Memory B cell (primary cell): ENCODE data around the gene KNL1.

Source experiments
- ATAC-seq: fragments of 150-1000 bp; cut with Tn5 transposase; 2 replicates; pipeline ENCODE4 v1.10.0; 2021; ENCODE audit warnings: low read depth, mild to moderate bottlenecking, moderate library complexity
- DNase-seq, 2 donors: peaks; one replicate each; pipeline ENCODE4 v3.0.0; 2022; ENCODE audit warnings: low spot score in 2 of 2
- H3K27ac Mint-ChIP-seq: one replicate; pipeline ENCODE4 v1.8.0; 2022; ENCODE audit warnings: mild to moderate bottlenecking, moderate library complexity, mixed read lengths
- H3K27me3 Mint-ChIP-seq: one replicate; pipeline ENCODE4 v1.8.0; 2022; ENCODE audit warnings: mixed read lengths
- H3K36me3 Mint-ChIP-seq: one replicate; pipeline ENCODE4 v1.8.0; 2022; ENCODE audit warnings: mild to moderate bottlenecking, mixed read lengths
- H3K4me1 Mint-ChIP-seq: one replicate; pipeline ENCODE4 v1.8.0; 2022; ENCODE audit warnings: mixed read lengths
- H3K4me3 Mint-ChIP-seq: one replicate; pipeline ENCODE4 v1.8.0; 2022; ENCODE audit warnings: mild to moderate bottlenecking, moderate library complexity, mixed read lengths
- H3K9me3 Mint-ChIP-seq: one replicate; pipeline ENCODE4 v1.8.0; 2022; ENCODE audit warnings: mixed read lengths

KNL1 gene, protein sequence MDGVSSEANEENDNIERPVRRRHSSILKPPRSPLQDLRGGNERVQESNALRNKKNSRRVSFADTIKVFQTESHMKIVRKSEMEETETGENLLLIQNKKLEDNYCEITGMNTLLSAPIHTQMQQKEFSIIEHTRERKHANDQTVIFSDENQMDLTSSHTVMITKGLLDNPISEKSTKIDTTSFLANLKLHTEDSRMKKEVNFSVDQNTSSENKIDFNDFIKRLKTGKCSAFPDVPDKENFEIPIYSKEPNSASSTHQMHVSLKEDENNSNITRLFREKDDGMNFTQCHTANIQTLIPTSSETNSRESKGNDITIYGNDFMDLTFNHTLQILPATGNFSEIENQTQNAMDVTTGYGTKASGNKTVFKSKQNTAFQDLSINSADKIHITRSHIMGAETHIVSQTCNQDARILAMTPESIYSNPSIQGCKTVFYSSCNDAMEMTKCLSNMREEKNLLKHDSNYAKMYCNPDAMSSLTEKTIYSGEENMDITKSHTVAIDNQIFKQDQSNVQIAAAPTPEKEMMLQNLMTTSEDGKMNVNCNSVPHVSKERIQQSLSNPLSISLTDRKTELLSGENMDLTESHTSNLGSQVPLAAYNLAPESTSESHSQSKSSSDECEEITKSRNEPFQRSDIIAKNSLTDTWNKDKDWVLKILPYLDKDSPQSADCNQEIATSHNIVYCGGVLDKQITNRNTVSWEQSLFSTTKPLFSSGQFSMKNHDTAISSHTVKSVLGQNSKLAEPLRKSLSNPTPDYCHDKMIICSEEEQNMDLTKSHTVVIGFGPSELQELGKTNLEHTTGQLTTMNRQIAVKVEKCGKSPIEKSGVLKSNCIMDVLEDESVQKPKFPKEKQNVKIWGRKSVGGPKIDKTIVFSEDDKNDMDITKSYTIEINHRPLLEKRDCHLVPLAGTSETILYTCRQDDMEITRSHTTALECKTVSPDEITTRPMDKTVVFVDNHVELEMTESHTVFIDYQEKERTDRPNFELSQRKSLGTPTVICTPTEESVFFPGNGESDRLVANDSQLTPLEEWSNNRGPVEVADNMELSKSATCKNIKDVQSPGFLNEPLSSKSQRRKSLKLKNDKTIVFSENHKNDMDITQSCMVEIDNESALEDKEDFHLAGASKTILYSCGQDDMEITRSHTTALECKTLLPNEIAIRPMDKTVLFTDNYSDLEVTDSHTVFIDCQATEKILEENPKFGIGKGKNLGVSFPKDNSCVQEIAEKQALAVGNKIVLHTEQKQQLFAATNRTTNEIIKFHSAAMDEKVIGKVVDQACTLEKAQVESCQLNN (N-terminal part only)

GRCh38 chr15:40593588-40594428 lies at the start of gene KNL1:
Gene KNL1 (plus strand): TSS chr15:40594249. CDS start chr15:40602932, 8,683 bp downstream.
- ATAC-seq (peak; percentile 81), DNase-seq (peak; percentile 86 to 89)
- Mint-ChIP-seq H3K36me3 (no peaks in the 10 kb centered on the region), H3K27me3 (peaks cover 2% of the 10 kb centered on the region), H3K27ac (peak within 1 kb of the TSS; percentile 99), H3K9me3 (no peaks in the 10 kb centered on the region), H3K4me3 (peak within 1 kb of the TSS; percentile 98), H3K4me1 (peaks cover 12% of the 10 kb centered on the region)

DNA sequence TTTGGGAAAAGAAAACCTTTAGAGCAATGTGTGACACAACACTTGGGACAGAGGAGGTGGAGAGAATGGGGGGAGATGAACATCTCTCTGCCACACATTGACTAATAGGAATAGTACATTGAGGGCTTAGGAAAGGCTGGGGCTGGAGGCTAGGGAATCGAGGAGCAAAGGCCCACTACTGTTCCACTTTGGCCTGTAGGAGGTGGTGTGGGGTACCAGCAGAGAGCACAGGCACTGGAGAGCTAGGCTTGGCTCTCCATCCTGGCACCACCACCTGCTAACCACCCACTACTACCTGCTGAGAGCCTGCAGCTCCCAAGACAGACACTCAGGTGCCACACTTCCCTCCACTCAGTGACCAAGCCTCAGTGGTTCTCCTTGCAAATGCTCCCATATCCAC lies 48.6 kb upstream of the KNL1 start:
- H3K27ac Mint-ChIP-seq = peak overlapping the region; percentile 36
- no peak for DNase-seq
- no peaks in the 10 kb centered on the region for H3K9me3 Mint-ChIP-seq
- ATAC-seq = no peak
- peaks cover 46% of the 10 kb centered on the region for H3K4me1 Mint-ChIP-seq
- no peak overlapping the region for H3K4me3 Mint-ChIP-seq
- no peaks in the 10 kb centered on the region for H3K27me3 Mint-ChIP-seq
- H3K36me3 Mint-ChIP-seq = peaks cover 19% of the 10 kb centered on the region

DNA sequence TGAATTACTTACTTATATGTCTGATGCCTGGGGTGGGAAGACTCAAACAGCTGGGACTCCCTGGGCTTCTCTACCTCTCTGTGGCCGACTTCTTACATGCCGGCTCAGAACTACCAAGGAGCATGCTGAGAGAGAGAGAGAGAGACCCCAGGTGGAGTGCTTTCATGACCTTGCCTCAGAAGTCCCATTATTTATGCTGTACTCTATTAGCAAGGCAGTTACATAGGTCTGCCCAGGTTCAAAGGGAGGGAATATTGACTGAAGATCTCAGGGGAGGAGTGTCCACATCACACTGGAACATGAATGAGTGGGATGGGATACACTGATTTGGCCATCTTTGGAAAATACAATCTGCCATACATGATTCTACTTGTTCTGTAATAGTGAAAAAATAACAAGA lies 45.4 kb upstream of the KNL1 start:
- Mint-ChIP-seq H3K27ac (peak overlapping the region; percentile 81), H3K36me3 (peaks cover 21% of the 10 kb centered on the region), H3K27me3 (no peaks in the 10 kb centered on the region), H3K4me3 (no peak overlapping the region), H3K4me1 (peaks cover 56% of the 10 kb centered on the region), H3K9me3 (no peaks in the 10 kb centered on the region)
- DNase-seq (no peak), ATAC-seq (no peak)

DNA sequence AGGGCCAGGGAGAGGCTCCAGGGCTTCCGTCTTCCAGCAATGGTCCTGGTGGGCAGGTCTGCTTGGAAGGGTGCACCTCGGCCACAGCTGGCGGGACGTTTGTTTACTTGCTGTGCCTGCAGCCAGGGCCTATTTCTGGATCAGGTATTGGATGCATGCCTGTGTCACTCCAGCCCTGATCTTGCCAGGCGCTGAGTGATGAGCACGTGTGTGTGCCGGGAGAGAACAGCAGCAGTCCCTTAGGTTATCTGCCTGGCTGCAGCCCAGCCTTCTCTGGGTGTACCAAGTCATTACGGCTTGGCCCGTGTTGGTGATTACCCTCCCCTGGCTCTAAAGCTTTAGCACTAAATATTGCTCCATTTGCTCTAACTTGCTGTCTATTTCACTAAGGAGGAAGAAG lies 44.2 kb upstream of the KNL1 start:
- Mint-ChIP-seq H3K4me3 (peak overlapping the region; percentile 57), H3K9me3 (no peaks in the 10 kb centered on the region), H3K36me3 (peaks cover 24% of the 10 kb centered on the region), H3K4me1 (peaks cover 58% of the 10 kb centered on the region), H3K27ac (peak overlapping the region; percentile 81), H3K27me3 (no peaks in the 10 kb centered on the region)
- ATAC-seq (no peak), DNase-seq (no peak)

GRCh38 chr15:40550341-40551037 lies 43.6 kb upstream of the KNL1 start:
- H3K4me1 Mint-ChIP-seq = peaks cover 57% of the 10 kb centered on the region
- peak overlapping the region; percentile 57 for H3K4me3 Mint-ChIP-seq
- peak overlapping the region; percentile 81 for H3K27ac Mint-ChIP-seq
- ATAC-seq (peak; percentile 98), DNase-seq (peak in 1 of 2 donors; percentile 53)
- H3K27me3 Mint-ChIP-seq = no peaks in the 10 kb centered on the region
- peaks cover 27% of the 10 kb centered on the region for H3K36me3 Mint-ChIP-seq
- H3K9me3 Mint-ChIP-seq = no peaks in the 10 kb centered on the region

DNA sequence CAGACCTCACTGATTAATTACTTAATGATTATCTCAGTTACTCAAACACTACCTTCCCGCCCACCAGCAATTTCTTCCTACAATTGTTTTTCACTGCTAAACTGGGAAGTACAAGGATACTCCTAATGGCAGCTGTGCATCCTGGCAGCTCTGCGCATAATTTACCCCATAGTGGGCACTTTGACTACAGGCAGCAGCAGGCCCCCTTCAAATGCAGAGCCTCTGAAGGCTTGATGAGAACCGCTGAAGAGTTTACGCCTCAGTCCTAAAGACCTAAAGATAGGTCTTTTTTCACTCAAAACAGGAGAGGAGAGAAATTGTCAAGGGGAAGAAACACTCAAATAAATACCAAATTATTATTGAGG lies 39.9 kb upstream of the KNL1 start:
- Mint-ChIP-seq H3K36me3 (peaks cover 20% of the 10 kb centered on the region), H3K4me1 (peaks cover 68% of the 10 kb centered on the region), H3K9me3 (no peaks in the 10 kb centered on the region), H3K4me3 (peak overlapping the region; percentile 93), H3K27me3 (no peaks in the 10 kb centered on the region), H3K27ac (peak overlapping the region; percentile 96)
- DNase-seq = no peak
- no peak for ATAC-seq

DNA sequence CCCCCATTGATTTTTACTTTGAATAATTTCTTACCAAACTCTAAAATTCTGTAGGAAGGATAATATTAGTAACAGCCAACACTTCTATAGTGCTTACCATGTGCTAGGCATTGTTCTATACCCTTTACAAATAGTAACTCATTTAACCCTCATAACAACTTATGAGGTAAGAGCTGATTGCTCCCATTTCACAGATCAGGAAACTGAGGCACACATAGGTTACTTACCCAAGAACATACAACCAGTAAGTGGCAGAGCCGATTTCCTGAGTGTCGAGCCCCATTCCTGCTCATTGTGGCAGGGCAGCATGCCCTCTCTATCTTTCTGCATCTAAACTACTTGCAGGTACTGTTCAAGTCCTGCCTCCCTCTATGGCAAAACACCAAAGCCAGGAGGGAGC lies 38.2 kb upstream of the KNL1 start:
- Mint-ChIP-seq H3K4me1 (peaks cover 65% of the 10 kb centered on the region), H3K9me3 (no peaks in the 10 kb centered on the region), H3K36me3 (peaks cover 26% of the 10 kb centered on the region), H3K27ac (peak overlapping the region; percentile 96), H3K4me3 (no peak overlapping the region), H3K27me3 (no peaks in the 10 kb centered on the region)
- DNase-seq (no peak), ATAC-seq (no peak)

DNA sequence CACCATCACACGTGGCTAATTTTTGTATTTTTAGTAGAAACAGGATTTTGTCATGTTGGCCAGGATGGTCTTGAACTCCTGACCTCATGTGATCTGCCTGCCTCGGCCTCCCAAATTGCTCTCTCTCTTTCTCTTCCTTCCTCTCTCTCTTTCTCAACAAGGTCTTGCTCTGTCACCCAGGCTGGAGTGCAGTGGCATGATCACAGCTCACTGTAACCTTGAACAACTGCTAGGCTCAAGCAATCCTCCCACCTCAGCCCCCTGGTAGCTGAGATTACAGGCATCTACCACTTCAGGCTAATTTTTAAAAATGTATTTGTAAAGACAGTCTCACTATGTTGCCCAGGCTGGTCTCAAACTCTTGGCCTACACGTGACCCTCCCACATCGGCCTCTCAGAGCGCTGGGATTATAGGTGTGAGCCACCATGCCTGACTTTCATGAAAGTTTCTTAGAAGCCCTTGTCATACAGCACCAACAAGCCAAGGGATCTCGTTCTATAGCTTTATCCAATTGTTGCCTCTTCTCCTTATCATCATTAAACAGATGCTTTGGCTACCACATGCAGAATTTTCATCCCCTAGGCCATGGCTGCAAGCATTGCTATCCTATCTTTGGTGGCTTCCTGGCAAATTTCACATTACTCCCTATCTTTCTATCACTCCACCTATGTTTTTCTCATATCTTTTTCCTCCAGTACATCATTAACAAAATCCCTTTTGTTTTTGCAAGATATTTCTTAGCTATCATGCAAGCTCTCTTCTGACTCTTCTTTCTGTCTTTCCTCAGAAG lies 34.9 kb upstream of the KNL1 start:
- H3K4me1 Mint-ChIP-seq = peaks cover 55% of the 10 kb centered on the region
- peaks cover 30% of the 10 kb centered on the region for H3K36me3 Mint-ChIP-seq
- ATAC-seq = no peak

DNA sequence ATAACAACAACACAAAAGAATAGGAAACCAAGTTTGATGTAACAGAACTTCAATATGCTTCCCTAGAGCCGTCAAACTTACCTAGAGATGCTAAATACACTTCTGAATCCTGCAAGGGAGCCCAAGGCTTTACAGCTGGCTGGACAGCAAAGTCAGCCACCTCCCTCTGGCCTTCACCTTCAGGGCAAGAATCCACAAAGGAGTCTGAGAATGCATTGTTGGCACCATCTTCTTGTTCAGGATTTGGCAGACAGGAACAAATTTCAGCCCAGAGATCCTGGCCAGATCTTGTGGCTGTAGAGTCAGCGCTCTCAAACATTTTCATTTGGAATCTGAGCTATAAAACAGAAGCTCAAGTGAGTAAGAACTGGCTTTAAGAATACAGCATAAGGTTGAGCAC lies 31.4 kb upstream of the KNL1 start:
- no peaks in the 10 kb centered on the region for H3K27me3 Mint-ChIP-seq
- no peak overlapping the region for H3K27ac Mint-ChIP-seq
- H3K9me3 Mint-ChIP-seq = no peaks in the 10 kb centered on the region
- ATAC-seq (no peak), DNase-seq (no peak)
- H3K4me1 Mint-ChIP-seq = peaks cover 38% of the 10 kb centered on the region
- H3K4me3 Mint-ChIP-seq = peak overlapping the region; percentile 27
- H3K36me3 Mint-ChIP-seq = peaks cover 20% of the 10 kb centered on the region

More for the DNA sequence above, 34.9 kb upstream of the KNL1 start:
- peak overlapping the region; percentile 95 for H3K27ac Mint-ChIP-seq
- no peak for DNase-seq
- H3K4me3 Mint-ChIP-seq = peak overlapping the region; percentile 70
- no peaks in the 10 kb centered on the region for H3K9me3 Mint-ChIP-seq
- H3K27me3 Mint-ChIP-seq = no peaks in the 10 kb centered on the region

GRCh38 chr15:40563426-40563825 lies 30.6 kb upstream of the KNL1 start:
- Mint-ChIP-seq H3K4me1 (peaks cover 33% of the 10 kb centered on the region), H3K27ac (no peak overlapping the region), H3K36me3 (peaks cover 20% of the 10 kb centered on the region), H3K27me3 (no peaks in the 10 kb centered on the region), H3K4me3 (peak overlapping the region; percentile 95), H3K9me3 (no peaks in the 10 kb centered on the region)
- DNase-seq (no peak), ATAC-seq (no peak)

GRCh38 chr15:40564591-40565332 lies 29.3 kb upstream of the KNL1 start, which contains the start of gene CCDC32:
Gene CCDC32 (minus strand): TSS chr15:40565042. CDS start chr15:40563015, 2,027 bp downstream.
- Mint-ChIP-seq H3K36me3 (peaks cover 16% of the 10 kb centered on the region), H3K27me3 (no peaks in the 10 kb centered on the region), H3K27ac (peak within 1 kb of the TSS; percentile 93), H3K4me3 (peak within 1 kb of the TSS; percentile 95), H3K9me3 (no peaks in the 10 kb centered on the region), H3K4me1 (peaks cover 25% of the 10 kb centered on the region)
- peak; percentile 74 to 89 for DNase-seq
- ATAC-seq = peak; percentile 92
